CD14-positive monocyte (primary cell): ENCODE measurements around the gene INPP5F. TPM values are rescaled to one million over a fixed set of nuclear protein-coding genes. Genes with fewer than 3 reads are reported as not detected.

Source experiments
- DNase-seq, 3 donors: peaks; one replicate each; pipeline ENCODE4 v3.0.0-alpha.2; 2011 to 2022
- H2AFZ ChIP-seq: 2 replicates; pipeline ENCODE4 v1.6.0; 2012; ENCODE audit warnings: mild to moderate bottlenecking, low read depth, low read length, inconsistent platforms; ENCODE audit not compliant: insufficient read depth, poor library complexity, severe bottlenecking
- H3K27ac ChIP-seq, 2 donors: 1 replicate in 1 of 2; 2 replicates in 1 of 2; pipeline ENCODE4 v1.5.1; 2012 to 2013; ENCODE audit warnings: low read length in 2 of 2, control low read depth in 1 of 2, inconsistent platforms in 1 of 2, low read depth in 1 of 2, mild to moderate bottlenecking in 1 of 2
- H3K27me3 ChIP-seq, 2 donors: one replicate each; pipeline versions ENCODE4 v1.6.0 to v1.6.1; 2011 to 2013; ENCODE audit warnings: low read length in 2 of 2; ENCODE audit not compliant: control insufficient read depth in 2 of 2, insufficient read depth in 2 of 2
- H3K36me3 ChIP-seq, 2 donors: replicated peaks in 1 of 2; 1 replicate in 1 of 2; 2 replicates in 1 of 2; pipeline versions ENCODE4 v1.5.1 to v1.6.1; 2012 to 2013; ENCODE audit warnings: low read length in 2 of 2, control low read depth in 1 of 2, inconsistent platforms in 1 of 2, mild to moderate bottlenecking in 1 of 2; ENCODE audit not compliant: insufficient read depth in 2 of 2, control insufficient read depth in 1 of 2
- H3K4me1 ChIP-seq, 2 donors: 1 replicate in 1 of 2; 2 replicates in 1 of 2; pipeline versions ENCODE4 v1.5.1 to v1.6.1; 2012 to 2013; ENCODE audit warnings: low read length in 2 of 2, control low read depth in 1 of 2, inconsistent platforms in 1 of 2, mild to moderate bottlenecking in 1 of 2, moderate library complexity in 1 of 2; ENCODE audit not compliant: insufficient read depth in 2 of 2, control insufficient read depth in 1 of 2
- H3K4me2 ChIP-seq: replicated peaks from 2 replicates; pipeline ENCODE3; 2012; ENCODE audit warnings: low read length, moderate library complexity, mild to moderate bottlenecking; ENCODE audit not compliant: poor library complexity, severe bottlenecking; ENCODE audit errors: extremely low read depth
- H3K4me3 ChIP-seq, 3 experiments: fragments of 200-600 bp in 1 of 3; sonication (generic) in 1 of 3; replicated peaks in 1 of 3; 1 replicate in 2 of 3; 2 replicates in 1 of 3; pipeline ENCODE4 v1.5.1; 2011 to 2013; ENCODE audit warnings: low read length in 3 of 3, mild to moderate bottlenecking in 3 of 3, control low read depth in 2 of 3, low read depth in 2 of 3, inconsistent platforms in 1 of 3, moderate library complexity in 1 of 3
- H3K79me2 ChIP-seq: 2 replicates; pipeline ENCODE4 v1.6.0; 2012; ENCODE audit warnings: mild to moderate bottlenecking, control low read depth, inconsistent platforms, low read length, moderate library complexity; ENCODE audit not compliant: insufficient read depth
- H3K9ac ChIP-seq: 2 replicates; pipeline ENCODE4 v1.6.0; 2017; ENCODE audit warnings: low read length, mild to moderate bottlenecking; ENCODE audit not compliant: insufficient read depth, poor library complexity, severe bottlenecking
- H3K9me3 ChIP-seq, 2 donors: replicated peaks in 1 of 2; 1 replicate in 1 of 2; 2 replicates in 1 of 2; pipeline versions ENCODE4 v1.5.1 to v1.6.1; 2012 to 2013; ENCODE audit warnings: low read length in 2 of 2, control low read depth in 1 of 2; ENCODE audit not compliant: control insufficient read depth in 1 of 2, insufficient read depth in 1 of 2
- H4K20me1 ChIP-seq: 2 replicates; pipeline ENCODE4 v1.6.0; 2012; ENCODE audit warnings: mild to moderate bottlenecking, low read length, control low read depth, moderate library complexity; ENCODE audit not compliant: insufficient read depth
- H3K27ac Mint-ChIP-seq, 7 donors: one replicate each; pipeline ENCODE4 v1.8.0; 2020; ENCODE audit warnings: mild to moderate bottlenecking in 7 of 7, mixed read lengths in 7 of 7, moderate library complexity in 6 of 7, inconsistent platforms in 2 of 7
- H3K27me3 Mint-ChIP-seq, 3 donors: one replicate each; pipeline ENCODE4 v1.8.0; 2021 to 2022; ENCODE audit warnings: low read depth in 3 of 3, mild to moderate bottlenecking in 3 of 3, mixed read lengths in 3 of 3, moderate library complexity in 3 of 3, inconsistent platforms in 1 of 3
- H3K36me3 Mint-ChIP-seq, 2 donors: one replicate each; pipeline ENCODE4 v1.8.0; 2020; ENCODE audit warnings: mixed read lengths in 2 of 2, inconsistent platforms in 1 of 2, mild to moderate bottlenecking in 1 of 2
- H3K4me1 Mint-ChIP-seq: one replicate; pipeline ENCODE4 v1.8.0; 2020; ENCODE audit warnings: mild to moderate bottlenecking, mixed read lengths
- H3K4me3 Mint-ChIP-seq, 2 donors: one replicate each; pipeline ENCODE4 v1.8.0; 2020; ENCODE audit warnings: mild to moderate bottlenecking in 2 of 2, mixed read lengths in 2 of 2, moderate library complexity in 1 of 2
- H3K9me3 Mint-ChIP-seq, 7 donors: one replicate each; pipeline ENCODE4 v1.8.0; 2020 to 2022; ENCODE audit warnings: mixed read lengths in 7 of 7, mild to moderate bottlenecking in 6 of 7, moderate library complexity in 6 of 7, inconsistent platforms in 2 of 7
- WGBS: methylation state at CpG from one replicate; pipeline ENCODE4 v1.1.5; 2013; ENCODE audit warnings: missing lambda C conversion rate; ENCODE audit not compliant: insufficient coverage; 5-methylcytosine and 5-hydroxymethylcytosine counted together
- intact Hi-C, 2 donors: fragments of 100-400 bp; cut with micrococcal nuclease; formaldehyde crosslinking; loops; one replicate each; pipeline versions ENCODE4 v1.15.0 to v1.15.1; 2023
- polyA plus RNA-seq, 3 donors: library from polyadenylated mRNA; depleted of rRNA in 1 of 3; unstranded in 2 of 3; stranded (reverse) in 1 of 3; fragments of 300-500 nt in 2 of 3; fragments of >200 nt in 1 of 3; fragmentation: Illumina TruSeq in 2 of 3; gene quantifications; 1 replicate in 2 of 3; 2 replicates in 1 of 3; pipeline ENCODE4 v1.2.3, GENCODE V29; 2012 to 2021
- TF ChIP-seq, protein P1 (sequence below): fragments of 200-600 bp; IDR thresholded peaks from one replicate; pipeline ENCODE4 v1.8.0; 2022; ENCODE audit warnings: antibody characterized with exemption, mild to moderate bottlenecking

INPP5F gene
- polyA plus RNA-seq, 3 donors = 5.1 to 6.9 (median 5.4) TPM

DNA sequence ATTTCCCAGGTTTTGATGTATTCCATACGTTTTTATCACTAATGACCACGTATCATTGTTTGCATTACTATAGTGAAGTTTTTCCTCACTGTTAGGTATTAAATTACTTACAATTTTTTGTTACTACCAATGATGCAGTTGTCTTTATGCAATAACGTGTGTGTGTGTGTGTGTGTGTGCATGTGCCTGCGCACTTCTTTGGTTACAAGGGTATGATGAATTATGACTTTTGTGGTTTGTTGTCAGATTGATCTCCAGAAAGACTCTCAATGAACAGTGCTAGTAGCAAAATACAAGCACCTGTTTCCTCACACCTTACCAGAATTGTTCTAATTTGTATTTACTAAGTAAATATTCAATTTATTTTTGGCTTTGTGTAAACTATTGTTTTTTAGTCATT is 95.3 kb downstream of the INPP5F start:
- Histone ChIP-seq H3K36me3 (peaks cover 5 to 27% of the 10 kb centered on the region in 2 donors), H3K4me3 (no peak overlapping the region), H4K20me1 (no peaks in the 10 kb centered on the region), H3K4me1 (peaks cover 0 to 2% of the 10 kb centered on the region in 2 donors), H3K79me2 (no peaks in the 10 kb centered on the region), H3K27me3 (peaks cover 0 to 5% of the 10 kb centered on the region in 2 donors), H3K4me2 (no peak overlapping the region), H3K27ac (no peak overlapping the region), H3K9me3 (peaks cover 0 to 9% of the 10 kb centered on the region in 2 donors), H2AFZ (no peak overlapping the region), H3K9ac (no peak overlapping the region)
- peaks cover 0 to 6% (median 5%) of the 10 kb centered on the region in 7 donors for H3K9me3 Mint-ChIP-seq
- intact Hi-C loops = no loop called here
- H3K4me3 Mint-ChIP-seq = no peak overlapping the region
- peaks cover 28% of the 10 kb centered on the region in 2 donors for H3K36me3 Mint-ChIP-seq
- no peak for DNase-seq
- TF ChIP-seq, protein P1, sequence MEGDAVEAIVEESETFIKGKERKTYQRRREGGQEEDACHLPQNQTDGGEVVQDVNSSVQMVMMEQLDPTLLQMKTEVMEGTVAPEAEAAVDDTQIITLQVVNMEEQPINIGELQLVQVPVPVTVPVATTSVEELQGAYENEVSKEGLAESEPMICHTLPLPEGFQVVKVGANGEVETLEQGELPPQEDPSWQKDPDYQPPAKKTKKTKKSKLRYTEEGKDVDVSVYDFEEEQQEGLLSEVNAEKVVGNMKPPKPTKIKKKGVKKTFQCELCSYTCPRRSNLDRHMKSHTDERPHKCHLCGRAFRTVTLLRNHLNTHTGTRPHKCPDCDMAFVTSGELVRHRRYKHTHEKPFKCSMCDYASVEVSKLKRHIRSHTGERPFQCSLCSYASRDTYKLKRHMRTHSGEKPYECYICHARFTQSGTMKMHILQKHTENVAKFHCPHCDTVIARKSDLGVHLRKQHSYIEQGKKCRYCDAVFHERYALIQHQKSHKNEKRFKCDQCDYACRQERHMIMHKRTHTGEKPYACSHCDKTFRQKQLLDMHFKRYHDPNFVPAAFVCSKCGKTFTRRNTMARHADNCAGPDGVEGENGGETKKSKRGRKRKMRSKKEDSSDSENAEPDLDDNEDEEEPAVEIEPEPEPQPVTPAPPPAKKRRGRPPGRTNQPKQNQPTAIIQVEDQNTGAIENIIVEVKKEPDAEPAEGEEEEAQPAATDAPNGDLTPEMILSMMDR = no peak
- peaks cover 5% of the 10 kb centered on the region for H3K4me1 Mint-ChIP-seq
- H3K27me3 Mint-ChIP-seq = peaks cover 1 to 5% (median 3%) of the 10 kb centered on the region in 3 donors
- H3K27ac Mint-ChIP-seq = no peak overlapping the region
- WGBS = no CpG with 5 or more reads among the region's 4 CpGs

DNA sequence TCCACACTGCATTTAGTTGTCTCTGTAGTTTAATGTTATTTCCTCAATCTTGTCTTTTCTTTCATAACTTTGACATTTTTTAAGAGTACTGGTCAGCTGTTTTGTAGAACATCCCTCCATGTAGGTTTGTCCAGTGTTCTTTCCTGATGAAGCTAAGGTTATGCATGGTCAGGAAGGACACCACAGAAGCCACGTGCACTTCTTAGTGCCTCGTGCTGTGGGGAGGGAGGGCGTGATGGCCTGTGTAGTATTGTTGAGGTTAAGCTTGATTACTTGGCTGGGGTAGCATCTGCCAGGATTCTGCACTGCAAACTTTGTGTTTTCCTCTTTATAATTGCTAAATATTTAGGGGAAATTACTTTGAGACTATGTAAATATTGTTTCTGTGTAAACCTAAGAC is 98.4 kb downstream of the INPP5F start:
- H3K9me3 ChIP-seq = no peaks in the 10 kb centered on the region
- no peak overlapping the region for H3K27ac Mint-ChIP-seq
- TF ChIP-seq, protein P1 = no peak
- no peak overlapping the region for H3K27ac ChIP-seq
- no peaks in the 10 kb centered on the region for H3K79me2 ChIP-seq
- intact Hi-C loops = no loop called here
- peaks cover 43 to 48% of the 10 kb centered on the region in 2 donors for H3K36me3 Mint-ChIP-seq
- no peak overlapping the region for H3K4me3 Mint-ChIP-seq
- no peak overlapping the region for H3K4me2 ChIP-seq
- H4K20me1 ChIP-seq = peaks cover under 1% of the 10 kb centered on the region
- H3K36me3 ChIP-seq = peaks cover 20 to 56% of the 10 kb centered on the region in 2 donors
- no peak overlapping the region for H3K4me3 ChIP-seq
- H3K9me3 Mint-ChIP-seq = no peaks in the 10 kb centered on the region
- peaks cover 0 to 1% (median 1%) of the 10 kb centered on the region in 3 donors for H3K27me3 Mint-ChIP-seq
- H3K4me1 Mint-ChIP-seq = peaks cover 2% of the 10 kb centered on the region
- H3K4me1 ChIP-seq = no peaks in the 10 kb centered on the region
- no peaks in the 10 kb centered on the region for H3K27me3 ChIP-seq
- WGBS = 90% methylated on average over 3 of the region's 3 CpGs
- H2AFZ ChIP-seq = no peak overlapping the region
- no peak overlapping the region for H3K9ac ChIP-seq
- DNase-seq = no peak
